GM13976 (cell line): ENCODE data around the gene PAX5.

Experiments
- DNase-seq: peaks from one replicate; pipeline ENCODE4 v3.0.0; 2012; ENCODE audit warnings: low spot score
- in situ Hi-C: fragments of 300-500 bp; cut with MboI; formaldehyde crosslinking; loops from one replicate; pipeline ENCODE4 v1.12.0; 2022; ENCODE audit warnings: low sequenced_read_pairs, mixed read lengths, inconsistent platforms; ENCODE audit not compliant: unreplicated experiment
- TF ChIP-seq, protein P1 (sequence below): IDR thresholded peaks from 2 replicates; pipeline ENCODE4 v1.5.1; 2012; ENCODE audit warnings: borderline replicate concordance, mild to moderate bottlenecking; ENCODE audit not compliant: insufficient read depth; ENCODE audit errors: extremely low read depth, missing control alignments, control extremely low read depth

The PAX5 gene

DNA sequence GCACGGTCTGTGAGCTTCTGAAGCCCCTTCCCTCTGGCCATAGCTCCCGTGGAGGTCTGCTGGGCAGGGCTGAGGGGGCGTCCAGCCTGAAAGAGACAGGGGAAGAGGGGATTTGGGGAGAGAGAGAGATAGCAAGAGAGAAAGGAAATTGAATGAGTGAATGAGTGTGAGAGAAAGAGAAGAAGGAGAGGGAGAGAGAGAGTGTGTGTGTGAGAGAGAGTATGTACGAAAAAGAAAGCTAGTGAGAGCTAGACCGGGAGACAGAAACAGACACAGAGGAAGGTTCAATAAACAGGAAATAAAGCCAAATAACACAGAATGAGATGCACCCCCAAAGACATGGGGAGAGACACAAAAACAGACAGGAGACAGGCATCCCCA is 37.4 kb downstream of the PAX5 start:
- in situ Hi-C loops = loop anchor here (10.0 kb wide), 1 partner anchor 408 kb away; no protein-coding TSS in a partner anchor
- no peak for DNase-seq
- TF ChIP-seq, protein P1, sequence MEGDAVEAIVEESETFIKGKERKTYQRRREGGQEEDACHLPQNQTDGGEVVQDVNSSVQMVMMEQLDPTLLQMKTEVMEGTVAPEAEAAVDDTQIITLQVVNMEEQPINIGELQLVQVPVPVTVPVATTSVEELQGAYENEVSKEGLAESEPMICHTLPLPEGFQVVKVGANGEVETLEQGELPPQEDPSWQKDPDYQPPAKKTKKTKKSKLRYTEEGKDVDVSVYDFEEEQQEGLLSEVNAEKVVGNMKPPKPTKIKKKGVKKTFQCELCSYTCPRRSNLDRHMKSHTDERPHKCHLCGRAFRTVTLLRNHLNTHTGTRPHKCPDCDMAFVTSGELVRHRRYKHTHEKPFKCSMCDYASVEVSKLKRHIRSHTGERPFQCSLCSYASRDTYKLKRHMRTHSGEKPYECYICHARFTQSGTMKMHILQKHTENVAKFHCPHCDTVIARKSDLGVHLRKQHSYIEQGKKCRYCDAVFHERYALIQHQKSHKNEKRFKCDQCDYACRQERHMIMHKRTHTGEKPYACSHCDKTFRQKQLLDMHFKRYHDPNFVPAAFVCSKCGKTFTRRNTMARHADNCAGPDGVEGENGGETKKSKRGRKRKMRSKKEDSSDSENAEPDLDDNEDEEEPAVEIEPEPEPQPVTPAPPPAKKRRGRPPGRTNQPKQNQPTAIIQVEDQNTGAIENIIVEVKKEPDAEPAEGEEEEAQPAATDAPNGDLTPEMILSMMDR = no peak

DNA sequence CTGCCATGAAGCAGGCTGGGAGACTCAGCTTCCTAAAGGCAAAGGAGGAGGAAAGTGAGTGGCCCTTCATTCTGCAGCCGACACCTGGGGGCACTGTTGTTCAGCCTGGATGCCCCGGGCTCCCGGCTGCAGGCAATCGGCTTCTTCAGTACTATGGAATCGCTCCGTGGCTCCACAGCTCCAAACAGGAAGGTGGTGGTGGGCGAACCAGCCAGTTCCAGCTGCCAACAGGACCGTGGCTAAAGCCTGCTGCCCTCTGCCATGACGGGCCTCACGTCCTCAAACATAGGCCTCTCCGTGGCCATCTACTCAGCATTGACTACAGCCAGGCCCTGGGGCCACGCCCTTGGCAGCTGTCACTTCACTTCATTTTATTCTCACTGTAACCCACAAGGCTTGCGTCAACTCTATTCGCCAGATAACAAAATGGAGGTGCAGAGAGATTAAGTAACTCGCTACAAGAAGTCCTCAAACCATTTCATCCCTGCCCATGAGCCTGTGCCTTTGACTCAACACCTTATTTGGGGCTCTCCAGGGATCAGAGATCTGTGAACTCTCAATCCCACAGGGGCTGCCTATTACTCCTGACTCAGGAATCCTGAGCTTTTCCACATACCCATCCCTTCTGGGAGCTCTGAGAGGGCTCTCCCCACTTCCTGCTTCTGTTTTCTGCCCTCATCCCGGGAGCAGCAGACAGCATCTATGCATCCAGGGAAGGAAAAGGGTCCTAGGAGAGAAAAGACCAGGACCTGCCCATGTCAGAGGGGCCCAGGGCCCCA is 38.0 kb downstream of the PAX5 start:
- TF ChIP-seq, protein P1 = peak; percentile 73
- peak; percentile 74 for DNase-seq
- in situ Hi-C loops = loop anchor here (10.0 kb wide), 1 partner anchor 409 kb away; no protein-coding TSS in a partner anchor

DNA sequence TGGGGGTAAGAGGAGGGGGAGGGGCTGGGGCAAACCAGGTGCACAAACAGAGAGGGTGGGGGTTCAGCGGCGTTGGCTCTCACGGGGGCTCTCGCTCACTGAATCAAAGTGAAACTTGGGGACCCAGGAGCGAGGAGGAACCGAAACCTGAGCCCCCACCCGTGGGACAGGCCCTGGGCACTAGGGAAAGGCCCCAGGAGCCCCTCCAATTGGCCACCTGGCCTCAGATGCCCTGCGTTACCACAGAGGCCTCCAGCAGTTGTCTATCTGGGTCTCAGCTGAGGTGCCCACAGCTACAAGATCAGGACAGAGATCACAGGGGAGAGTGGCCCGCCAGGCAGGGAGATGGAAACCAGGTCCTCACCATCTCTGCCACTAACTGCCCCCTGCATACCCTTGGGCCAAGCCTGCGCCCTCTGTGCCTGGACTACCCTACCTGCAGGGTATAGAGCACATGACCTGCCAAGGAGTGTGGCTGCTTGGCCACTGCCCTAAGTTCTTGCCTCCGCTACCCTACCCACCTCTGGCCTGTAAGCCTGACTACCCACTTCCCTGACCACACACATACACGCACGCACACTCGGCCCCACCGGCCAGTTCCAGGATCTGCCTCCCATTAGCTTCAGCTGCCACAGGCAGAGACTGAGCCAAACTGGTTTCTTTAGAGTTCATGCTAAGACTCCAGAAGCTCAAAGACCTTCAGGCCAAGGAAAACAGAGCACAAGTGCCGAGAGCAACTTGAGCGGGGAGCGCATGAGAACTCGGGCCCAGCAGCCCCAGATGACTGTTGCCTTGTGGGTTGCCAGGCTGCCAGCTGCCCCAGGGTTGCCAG is 39.9 kb downstream of the PAX5 start:
- in situ Hi-C loops = loop anchor here (10.0 kb wide), 1 partner anchor 411 kb away; no protein-coding TSS in a partner anchor
- DNase-seq = peak; percentile 79
- TF ChIP-seq, protein P1 = no peak

DNA sequence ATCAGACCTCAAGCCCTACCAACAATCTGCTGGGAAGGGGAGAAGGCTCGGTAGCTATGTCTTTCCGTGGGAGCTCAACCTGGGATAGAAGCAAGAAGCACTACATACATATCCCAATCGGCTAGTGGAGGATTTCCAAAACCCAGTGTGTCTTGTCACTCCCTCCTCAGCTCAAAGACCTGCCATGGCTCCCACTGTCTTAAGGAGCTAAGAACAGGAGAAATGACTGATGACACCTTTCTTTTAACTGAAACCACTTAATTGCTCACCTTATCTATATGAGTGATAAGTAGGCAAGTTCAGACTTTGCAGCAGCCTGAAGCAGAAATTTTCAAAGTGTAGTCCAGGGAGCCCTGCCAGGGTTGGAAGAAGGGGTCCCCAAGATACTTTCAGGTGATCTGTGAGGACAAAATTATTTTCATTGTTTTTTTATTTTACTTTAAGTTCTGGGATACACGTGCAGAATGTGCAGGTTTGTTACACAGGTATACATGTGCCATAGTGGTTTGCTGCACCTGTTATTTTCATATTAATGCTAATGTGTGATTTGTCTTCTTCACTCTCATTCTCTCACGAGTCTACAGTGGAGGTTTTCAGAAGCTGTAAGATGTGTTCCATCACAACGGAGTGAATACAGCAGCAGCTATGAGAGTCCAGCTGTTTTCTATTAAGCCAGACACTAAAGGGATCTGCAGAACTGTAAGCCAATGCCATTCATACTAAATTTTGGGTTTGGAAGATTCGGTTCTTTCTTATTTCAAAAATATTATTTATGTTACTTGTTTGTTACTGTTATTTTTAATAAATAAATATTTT is 41.4 kb downstream of the PAX5 start:
- no peak for DNase-seq
- TF ChIP-seq, protein P1 = no peak
- in situ Hi-C loops = loop anchor here (10.0 kb wide), 1 partner anchor 412 kb away; no protein-coding TSS in a partner anchor

DNA sequence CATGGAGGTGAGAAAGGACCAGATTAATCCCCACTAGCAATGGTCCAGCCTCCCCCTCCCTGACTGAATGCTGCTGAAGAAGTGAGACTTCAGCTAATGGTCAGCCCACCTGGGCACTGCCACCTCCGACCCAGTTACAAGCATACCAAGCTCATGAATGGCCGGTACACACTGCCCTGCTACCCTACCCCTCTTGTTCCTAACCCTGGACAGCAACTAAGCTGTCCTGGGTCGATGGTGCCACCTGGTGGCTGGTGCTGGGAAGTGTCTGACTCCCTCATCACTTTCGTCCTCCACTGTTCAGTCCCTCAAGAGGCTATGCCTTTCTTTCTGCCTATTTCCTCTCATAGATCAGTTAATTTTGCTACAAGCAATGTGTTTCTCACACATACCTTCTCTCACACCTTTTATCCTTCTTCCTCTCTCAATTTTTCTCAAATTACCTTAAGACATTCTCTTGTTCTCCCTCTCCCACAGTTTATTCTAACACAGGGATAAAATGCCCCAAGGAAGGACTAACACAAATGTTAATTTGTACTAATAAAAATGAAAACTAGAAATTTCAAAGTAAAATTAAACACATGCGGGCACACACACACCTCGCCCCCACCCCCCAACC is 42.4 kb downstream of the PAX5 start:
- in situ Hi-C loops = loop anchor here (10.0 kb wide), 1 partner anchor 413 kb away; no protein-coding TSS in a partner anchor
- no peak for DNase-seq
- TF ChIP-seq, protein P1 = peak; percentile 61

DNA sequence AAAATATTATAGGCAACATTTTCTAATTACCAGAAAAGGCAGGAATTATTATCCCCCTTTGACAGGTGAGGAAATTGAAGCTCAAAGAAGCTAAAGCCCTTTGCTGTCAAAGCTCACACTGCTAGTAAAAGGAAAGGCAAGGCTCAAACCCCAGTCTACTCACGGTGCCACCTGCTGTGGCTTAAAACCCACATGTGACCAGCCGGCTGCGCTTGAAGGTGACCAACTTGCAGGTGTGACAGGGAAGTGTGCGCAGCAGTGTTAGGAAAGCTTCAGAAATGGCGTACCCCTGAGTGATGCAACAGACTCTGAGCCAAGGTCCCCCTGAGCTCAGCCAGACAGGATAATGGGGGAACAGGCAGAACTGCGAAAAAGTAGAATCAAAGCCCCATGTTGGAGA is 45.2 kb downstream of the PAX5 start:
- TF ChIP-seq, protein P1 = no peak
- in situ Hi-C loops = no loop called here

More for the DNA sequence above, 45.2 kb downstream of the PAX5 start:
- DNase-seq = no peak
